SU-DHL-6 (cell line): ENCODE data around the gene RGS4.

Source experiments
- H2AFZ ChIP-seq: fragments of 200-600 bp; sonication (generic); 2 replicates; pipeline ENCODE4 v1.6.1; 2014; ENCODE audit warnings: low read depth, mild to moderate bottlenecking, moderate library complexity, mixed read lengths, antibody characterized with exemption, low read length; ENCODE audit not compliant: severe bottlenecking
- H3F3A ChIP-seq: fragments of 200-600 bp; shearing (Covaris generic); 2 replicates; pipeline ENCODE4 v1.6.0; 2016; ENCODE audit warnings: antibody characterized with exemption, mild to moderate bottlenecking; ENCODE audit not compliant: insufficient read depth
- H3K27ac ChIP-seq: fragments of 200-600 bp; sonication (generic); 2 replicates; pipeline ENCODE4 v1.5.1; 2016; ENCODE audit warnings: low read depth, mild to moderate bottlenecking, low read length, moderate library complexity, mixed read lengths
- H3K27me3 ChIP-seq: fragments of 200-600 bp; sonication (generic), shearing (Covaris generic); 2 replicates; pipeline ENCODE4 v1.6.0; 2014; ENCODE audit warnings: mild to moderate bottlenecking, low read length
- H3K36me3 ChIP-seq: fragments of 200-600 bp; sonication (generic); 2 replicates; pipeline ENCODE4 v1.6.1; 2014; ENCODE audit warnings: mild to moderate bottlenecking, low read length, mixed read lengths
- H3K4me2 ChIP-seq: fragments of 300-600, 200-600 bp; shearing (Covaris generic), sonication (generic); 2 replicates; pipeline ENCODE4 v1.6.0; 2014; ENCODE audit warnings: low read length, low read depth, mild to moderate bottlenecking; ENCODE audit not compliant: poor library complexity, severe bottlenecking
- H3K4me3 ChIP-seq: fragments of 200-600 bp; sonication (generic); 2 replicates; pipeline ENCODE4 v1.5.1; 2014; ENCODE audit warnings: antibody characterized with exemption, low read length, mild to moderate bottlenecking, mixed read lengths; ENCODE audit not compliant: insufficient read depth, poor library complexity, severe bottlenecking
- H3K79me2 ChIP-seq: fragments of 200-600 bp; sonication (generic); 2 replicates; pipeline ENCODE4 v1.6.1; 2014; ENCODE audit warnings: mild to moderate bottlenecking, low read length, moderate library complexity; ENCODE audit not compliant: insufficient read depth
- H3K9ac ChIP-seq: fragments of 200-600 bp; sonication (generic); 2 replicates; pipeline ENCODE4 v1.7.0; 2014; ENCODE audit warnings: mild to moderate bottlenecking, low read length
- H3K9me2 ChIP-seq: fragments of 200-600 bp; sonication (generic); replicated peaks from 2 replicates; pipeline ENCODE4 v1.6.1; 2014; ENCODE audit warnings: low read length; ENCODE audit not compliant: insufficient read depth
- H3K9me3 ChIP-seq: fragments of 200-600 bp; sonication (generic); 2 replicates; pipeline ENCODE4 v1.6.1; 2014; ENCODE audit warnings: low read length, mixed read lengths; ENCODE audit not compliant: insufficient read depth
- H4K20me1 ChIP-seq: fragments of 200-600 bp; sonication (generic); 2 replicates; pipeline ENCODE4 v1.6.1; 2014; ENCODE audit warnings: low read depth, mild to moderate bottlenecking, antibody characterized with exemption, low read length, moderate library complexity, mixed read lengths
- EZH2phosphoT487 ChIP-seq: fragments of 200-600 bp; sonication (generic), shearing (Covaris generic); conservative IDR thresholded peaks from 2 replicates; pipeline ENCODE4 v1.6.1; 2018; ENCODE audit warnings: mild to moderate bottlenecking, antibody characterized with exemption, low read length, moderate library complexity, mixed read lengths
- TF ChIP-seq, protein P1 (sequence below): fragments of 200-600 bp; sonication (generic); IDR thresholded peaks from one replicate; pipeline ENCODE4 v1.5.1; 2017; ENCODE audit warnings: antibody characterized with exemption, mild to moderate bottlenecking, low read length, moderate library complexity; ENCODE audit not compliant: insufficient read depth, poor library complexity, severe bottlenecking

The RGS4 gene

DNA sequence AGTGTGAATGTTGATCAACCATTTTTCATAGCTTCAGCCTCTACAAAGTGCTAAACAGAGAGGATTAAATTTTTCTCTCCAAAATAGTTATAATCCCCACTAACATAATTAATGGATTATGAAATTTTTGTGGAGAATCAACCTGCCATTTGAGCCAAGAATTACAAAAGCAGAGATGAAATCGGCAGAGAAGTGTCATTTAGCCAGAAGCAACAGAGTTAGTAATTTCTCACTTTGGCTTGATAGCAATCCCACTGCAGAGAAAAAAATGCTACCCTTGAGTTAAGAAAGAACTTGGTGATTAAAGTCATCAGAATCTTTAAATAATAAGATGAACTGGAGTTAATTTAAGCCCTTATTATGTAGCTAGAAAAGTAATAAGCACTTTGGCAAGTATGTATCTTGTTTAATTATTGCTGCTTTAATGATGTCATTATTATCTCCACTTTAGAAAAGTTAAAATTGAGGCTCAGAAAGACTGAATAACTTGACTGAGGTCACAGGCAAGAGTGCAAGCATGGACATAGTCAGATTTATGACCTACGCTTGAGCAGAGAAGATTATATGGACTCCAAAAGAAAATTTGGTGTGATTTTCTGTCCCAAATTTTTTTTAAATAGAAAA lies 37.3 kb downstream of the RGS4 start:
- Histone ChIP-seq H3K4me3 (no peak overlapping the region), H4K20me1 (no peaks in the 10 kb centered on the region), H3K27ac (no peak overlapping the region), H3K9ac (no peak overlapping the region), H2AFZ (no peak overlapping the region), H3K79me2 (no peaks in the 10 kb centered on the region), H3K4me2 (no peak overlapping the region), H3K27me3 (no peaks in the 10 kb centered on the region), H3K9me2 (no peaks in the 10 kb centered on the region), H3K9me3 (no peaks in the 10 kb centered on the region), H3K36me3 (no peaks in the 10 kb centered on the region), H3F3A (no peaks in the 10 kb centered on the region)
- no peak for TF ChIP-seq EZH2phosphoT487
- TF ChIP-seq, protein P1, sequence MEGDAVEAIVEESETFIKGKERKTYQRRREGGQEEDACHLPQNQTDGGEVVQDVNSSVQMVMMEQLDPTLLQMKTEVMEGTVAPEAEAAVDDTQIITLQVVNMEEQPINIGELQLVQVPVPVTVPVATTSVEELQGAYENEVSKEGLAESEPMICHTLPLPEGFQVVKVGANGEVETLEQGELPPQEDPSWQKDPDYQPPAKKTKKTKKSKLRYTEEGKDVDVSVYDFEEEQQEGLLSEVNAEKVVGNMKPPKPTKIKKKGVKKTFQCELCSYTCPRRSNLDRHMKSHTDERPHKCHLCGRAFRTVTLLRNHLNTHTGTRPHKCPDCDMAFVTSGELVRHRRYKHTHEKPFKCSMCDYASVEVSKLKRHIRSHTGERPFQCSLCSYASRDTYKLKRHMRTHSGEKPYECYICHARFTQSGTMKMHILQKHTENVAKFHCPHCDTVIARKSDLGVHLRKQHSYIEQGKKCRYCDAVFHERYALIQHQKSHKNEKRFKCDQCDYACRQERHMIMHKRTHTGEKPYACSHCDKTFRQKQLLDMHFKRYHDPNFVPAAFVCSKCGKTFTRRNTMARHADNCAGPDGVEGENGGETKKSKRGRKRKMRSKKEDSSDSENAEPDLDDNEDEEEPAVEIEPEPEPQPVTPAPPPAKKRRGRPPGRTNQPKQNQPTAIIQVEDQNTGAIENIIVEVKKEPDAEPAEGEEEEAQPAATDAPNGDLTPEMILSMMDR: no peak

DNA sequence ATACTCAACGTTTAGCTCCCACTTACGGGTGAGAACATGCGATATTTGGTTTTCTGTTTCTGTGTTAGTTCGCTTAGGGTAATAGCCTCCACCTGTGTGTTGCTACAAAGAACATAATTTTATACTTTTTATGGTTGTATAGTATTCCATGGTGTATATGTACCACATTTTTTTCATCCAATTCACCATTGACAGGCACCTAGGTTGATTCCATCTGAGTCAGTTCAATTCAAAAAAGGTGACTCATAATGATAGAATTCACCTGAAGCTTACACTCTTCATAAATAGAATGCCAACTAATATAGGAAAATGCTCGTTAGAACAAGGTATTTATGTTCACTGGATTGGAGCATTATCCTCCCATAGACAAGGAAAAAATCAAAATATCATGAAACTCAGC lies 38.5 kb downstream of the RGS4 start:
- Histone ChIP-seq H3K27ac (no peak overlapping the region), H3K9me2 (no peaks in the 10 kb centered on the region), H3K36me3 (no peaks in the 10 kb centered on the region), H3F3A (no peaks in the 10 kb centered on the region), H3K4me2 (no peak overlapping the region), H3K27me3 (no peaks in the 10 kb centered on the region), H3K4me3 (no peak overlapping the region), H3K9me3 (no peaks in the 10 kb centered on the region), H2AFZ (no peak overlapping the region), H4K20me1 (no peaks in the 10 kb centered on the region), H3K79me2 (no peaks in the 10 kb centered on the region), H3K9ac (no peak overlapping the region)
- TF ChIP-seq, protein P1: no peak
- TF ChIP-seq EZH2phosphoT487: no peak

DNA sequence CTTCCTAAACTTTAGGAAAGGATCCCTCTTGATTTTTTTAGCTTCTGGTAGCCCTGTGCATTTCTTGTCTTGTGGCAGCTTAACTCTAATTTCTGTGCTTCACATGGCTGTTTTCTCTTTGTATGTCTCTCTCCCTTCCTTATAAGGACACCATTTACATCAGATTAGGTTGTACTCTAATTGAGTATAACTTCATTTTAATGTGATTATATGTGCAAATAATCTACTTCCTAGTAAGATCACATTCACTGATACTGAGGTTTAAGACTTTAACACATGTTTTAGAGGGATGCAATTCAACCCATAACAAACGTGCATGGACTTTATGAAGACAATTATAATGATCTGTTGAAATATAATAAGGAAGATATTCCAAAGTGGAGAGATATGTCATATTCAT lies 46.7 kb downstream of the RGS4 start:
- Histone ChIP-seq H3K4me3 (no peak overlapping the region), H3K36me3 (no peaks in the 10 kb centered on the region), H3K79me2 (no peaks in the 10 kb centered on the region), H3K4me2 (no peak overlapping the region), H3K27ac (no peak overlapping the region), H3K9ac (no peak overlapping the region), H3K9me3 (no peaks in the 10 kb centered on the region), H4K20me1 (no peaks in the 10 kb centered on the region), H3K9me2 (no peaks in the 10 kb centered on the region), H2AFZ (no peak overlapping the region), H3F3A (no peaks in the 10 kb centered on the region), H3K27me3 (no peaks in the 10 kb centered on the region)
- TF ChIP-seq EZH2phosphoT487: no peak
- TF ChIP-seq, protein P1: no peak
